Thoracic aorta (tissue), 2 donors: ENCODE data around the gene IGFBP4. TPM values are rescaled to one million over a fixed set of nuclear protein-coding genes. Genes with fewer than 3 reads are reported as not detected.

Experiments
- ATAC-seq: fragments of 150-250 bp; one replicate; pipeline ENCODE4 v1.8.0; 2017; ENCODE audit warnings: low read depth; ENCODE audit not compliant: insufficient number of reproducible peaks, low FRiP score
- DNase-seq: peaks from one replicate; pipeline ENCODE4 v3.0.0-alpha.2; 2020; ENCODE audit warnings: low spot score
- H3K27ac ChIP-seq, 2 donors: fragments of 200-600 bp; sonication (generic); 1 replicate in 1 of 2; 2 replicates in 1 of 2; pipeline ENCODE4 v1.5.1; 2016; ENCODE audit warnings: mild to moderate bottlenecking in 2 of 2, moderate library complexity in 2 of 2
- H3K27me3 ChIP-seq: fragments of 200-600 bp; sonication (generic); replicated peaks from 2 replicates; pipeline ENCODE4 v1.6.0; 2016; ENCODE audit warnings: mild to moderate bottlenecking; ENCODE audit not compliant: insufficient read depth
- H3K36me3 ChIP-seq: fragments of 200-600 bp; sonication (generic); one replicate; pipeline ENCODE4 v1.5.1; 2016
- H3K4me1 ChIP-seq, 2 donors: fragments of 200-600 bp; sonication (generic); 1 replicate in 1 of 2; 2 replicates in 1 of 2; pipeline versions ENCODE4 v1.5.1 to v1.6.0; 2016; ENCODE audit warnings: low read depth in 2 of 2, mild to moderate bottlenecking in 1 of 2; ENCODE audit not compliant: control insufficient read depth in 1 of 2
- H3K4me3 ChIP-seq: fragments of 200-600 bp; sonication (generic); 2 replicates; pipeline ENCODE4 v1.5.1; 2016; ENCODE audit warnings: mild to moderate bottlenecking
- H3K9me3 ChIP-seq: fragments of 200-600 bp; sonication (generic); 2 replicates; pipeline ENCODE4 v1.5.1; 2016
- CTCF ChIP-seq: fragments of 200-600 bp; sonication (generic); IDR thresholded peaks from one replicate; pipeline ENCODE4 v1.5.1; 2019; ENCODE audit warnings: antibody characterized with exemption
- total RNA-seq, 2 donors: library from RNA; depleted of rRNA; stranded (reverse); fragments of >200 nt; gene quantifications; one replicate each; pipeline versions ENCODE4 v1.1.0 to v1.2.3, GENCODE V29; 2016

IGFBP4 gene
- total RNA-seq, 2 donors from 2014 or later: 177 to 310 TPM

- Histone ChIP-seq H3K9me3 (no peaks in the 10 kb centered on the region), H3K27ac (no peak overlapping the region), H3K36me3 (no peaks in the 10 kb centered on the region), H3K4me1 (peaks cover 6 to 28% of the 10 kb centered on the region in 2 donors), H3K4me3 (no peak overlapping the region), H3K27me3 (no peaks in the 10 kb centered on the region)
- ATAC-seq (no peak), DNase-seq (no peak)
- no peak for TF ChIP-seq CTCF
Observed at GRCh38 chr17:40474419-40475002, 31.3 kb downstream of the IGFBP4 start.

GRCh38 chr17:40475234-40475908, 32.1 kb downstream of the IGFBP4 start:
- peaks cover 6 to 28% of the 10 kb centered on the region in 2 donors for H3K4me1 ChIP-seq
- H3K27ac ChIP-seq: no peak overlapping the region
- no peaks in the 10 kb centered on the region for H3K27me3 ChIP-seq
- no peak for DNase-seq
- no peak for TF ChIP-seq CTCF
- H3K9me3 ChIP-seq: no peaks in the 10 kb centered on the region
- no peak overlapping the region for H3K4me3 ChIP-seq
- no peaks in the 10 kb centered on the region for H3K36me3 ChIP-seq
- ATAC-seq: no peak

GRCh38 chr17:40477796-40478195, 34.5 kb downstream of the IGFBP4 start:
- DNase-seq (no peak), ATAC-seq (no peak)
- Histone ChIP-seq H3K36me3 (no peaks in the 10 kb centered on the region), H3K9me3 (no peaks in the 10 kb centered on the region), H3K27me3 (no peaks in the 10 kb centered on the region), H3K4me3 (no peak overlapping the region), H3K4me1 (peaks cover 3 to 11% of the 10 kb centered on the region in 2 donors), H3K27ac (no peak overlapping the region)
- no peak for TF ChIP-seq CTCF

- Histone ChIP-seq H3K27me3 (no peaks in the 10 kb centered on the region), H3K36me3 (no peaks in the 10 kb centered on the region), H3K9me3 (no peaks in the 10 kb centered on the region), H3K27ac (no peak overlapping the region), H3K4me1 (peaks cover 3 to 11% of the 10 kb centered on the region in 2 donors), H3K4me3 (no peak overlapping the region)
- no peak for TF ChIP-seq CTCF
- no peak for ATAC-seq
- no peak for DNase-seq
Observed at GRCh38 chr17:40478486-40478885, 35.2 kb downstream of the IGFBP4 start.

- TF ChIP-seq CTCF: no peak
- Histone ChIP-seq H3K36me3 (no peaks in the 10 kb centered on the region), H3K4me1 (peaks cover 3 to 11% of the 10 kb centered on the region in 2 donors), H3K27ac (no peak overlapping the region), H3K9me3 (no peaks in the 10 kb centered on the region), H3K4me3 (no peak overlapping the region), H3K27me3 (no peaks in the 10 kb centered on the region)
- DNase-seq (no peak), ATAC-seq (no peak)
Observed at GRCh38 chr17:40479754-40480480, 36.7 kb downstream of the IGFBP4 start.
